GM21825 (cell line): ENCODE measurements around the gene MGMT.

Source experiments
- ATAC-seq: cut with Tn5 transposase; IDR thresholded peaks from one replicate; pipeline ENCODE4 v1.9.1; 2021; ENCODE audit warnings: mild to moderate bottlenecking, moderate library complexity; ENCODE audit not compliant: unreplicated experiment

Gene MGMT

DNA sequence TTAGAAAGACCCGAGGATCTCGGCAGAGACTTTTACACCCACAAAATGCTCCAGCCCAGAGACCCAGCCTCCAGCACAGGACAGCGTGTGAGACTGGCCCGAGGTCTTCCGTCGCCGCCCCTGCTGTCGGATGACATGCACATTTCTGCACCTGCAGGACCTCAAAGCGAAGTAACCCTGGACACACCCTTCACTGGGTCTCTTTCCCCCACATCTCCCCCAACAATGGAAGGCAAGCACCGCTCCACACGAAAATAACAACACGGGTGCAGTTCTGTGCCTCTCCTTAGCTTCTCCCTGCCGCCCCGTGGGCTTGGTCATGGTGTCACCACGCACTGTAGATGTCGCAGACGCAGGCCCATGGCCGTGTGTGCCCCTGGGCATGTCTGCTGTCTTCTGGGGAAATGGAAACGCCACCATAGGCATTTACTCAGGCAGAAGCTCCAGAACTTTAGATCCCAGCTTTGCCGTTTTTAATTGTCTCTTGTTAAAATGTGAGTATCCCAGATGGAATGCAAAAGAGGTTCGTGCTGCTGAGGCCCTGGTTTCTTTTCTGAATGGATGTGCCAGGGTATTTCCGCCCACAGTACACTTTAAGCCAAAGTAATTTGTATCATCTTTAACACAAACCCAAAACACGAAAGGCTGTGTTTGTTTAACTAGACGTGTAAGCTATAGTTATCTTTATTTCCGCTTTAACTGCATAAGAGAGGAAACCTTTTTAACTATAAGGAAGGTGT, 237.9 kb downstream of the MGMT start:
- no peak for ATAC-seq

DNA sequence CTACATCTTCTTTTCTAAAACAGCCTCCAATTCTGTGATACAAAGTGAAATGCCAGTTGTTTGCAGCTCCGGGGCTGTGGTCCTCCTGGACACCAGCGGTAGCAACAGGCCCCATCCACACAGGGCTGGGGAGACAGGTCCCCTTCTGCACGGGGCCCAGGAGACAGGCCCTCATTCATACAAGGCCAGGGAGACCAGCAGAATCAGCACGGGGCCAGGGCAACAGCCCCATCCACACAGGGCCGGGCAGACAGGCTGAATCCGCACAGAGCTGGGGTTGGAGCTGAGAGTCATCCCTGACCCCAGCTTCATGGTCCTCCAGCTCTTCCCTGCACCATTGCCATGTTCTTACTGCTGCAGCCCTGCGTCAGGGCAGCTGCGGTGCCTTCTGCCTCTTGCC, 238.6 kb downstream of the MGMT start:
- no peak for ATAC-seq

DNA sequence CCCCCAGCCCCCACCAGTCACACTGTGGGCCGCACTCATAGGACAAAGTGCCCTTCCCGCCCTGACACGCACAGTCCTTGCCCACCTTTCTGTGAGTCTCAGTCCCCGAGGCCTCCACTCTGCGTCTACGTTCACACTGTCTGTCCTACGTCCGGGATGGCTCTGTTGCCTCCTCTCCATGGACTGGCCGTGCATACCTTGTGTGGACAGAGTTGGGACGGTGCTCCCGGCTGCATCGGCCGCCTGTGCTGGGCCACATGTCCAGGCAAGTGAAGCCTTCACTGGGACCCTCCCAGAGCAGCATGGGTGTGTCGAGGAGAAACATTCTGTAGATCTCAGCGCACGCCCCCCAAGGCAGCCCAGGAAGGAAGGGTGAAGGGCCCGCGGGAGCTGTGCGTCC, 239.0 kb downstream of the MGMT start:
- ATAC-seq: no peak

DNA sequence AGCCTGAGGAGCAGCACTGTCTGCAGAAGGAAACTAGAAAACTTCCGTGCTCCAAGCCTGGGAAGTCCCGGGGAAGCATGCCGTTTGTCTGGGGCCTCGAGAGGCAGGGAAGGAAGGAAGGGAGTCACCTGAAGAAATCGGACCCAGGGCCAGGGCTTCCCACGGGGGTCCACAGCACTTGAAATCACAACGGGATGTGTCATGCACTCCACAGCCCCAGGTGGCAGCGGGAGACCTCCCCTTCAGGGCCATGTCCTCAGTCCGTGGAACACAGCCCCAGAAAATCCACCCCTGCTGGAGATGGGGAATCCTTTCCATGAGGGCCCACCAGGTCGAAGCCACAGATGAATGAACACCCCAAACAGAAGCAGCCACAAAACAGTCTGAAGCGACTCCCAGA, 239.5 kb downstream of the MGMT start:
- no peak for ATAC-seq

DNA sequence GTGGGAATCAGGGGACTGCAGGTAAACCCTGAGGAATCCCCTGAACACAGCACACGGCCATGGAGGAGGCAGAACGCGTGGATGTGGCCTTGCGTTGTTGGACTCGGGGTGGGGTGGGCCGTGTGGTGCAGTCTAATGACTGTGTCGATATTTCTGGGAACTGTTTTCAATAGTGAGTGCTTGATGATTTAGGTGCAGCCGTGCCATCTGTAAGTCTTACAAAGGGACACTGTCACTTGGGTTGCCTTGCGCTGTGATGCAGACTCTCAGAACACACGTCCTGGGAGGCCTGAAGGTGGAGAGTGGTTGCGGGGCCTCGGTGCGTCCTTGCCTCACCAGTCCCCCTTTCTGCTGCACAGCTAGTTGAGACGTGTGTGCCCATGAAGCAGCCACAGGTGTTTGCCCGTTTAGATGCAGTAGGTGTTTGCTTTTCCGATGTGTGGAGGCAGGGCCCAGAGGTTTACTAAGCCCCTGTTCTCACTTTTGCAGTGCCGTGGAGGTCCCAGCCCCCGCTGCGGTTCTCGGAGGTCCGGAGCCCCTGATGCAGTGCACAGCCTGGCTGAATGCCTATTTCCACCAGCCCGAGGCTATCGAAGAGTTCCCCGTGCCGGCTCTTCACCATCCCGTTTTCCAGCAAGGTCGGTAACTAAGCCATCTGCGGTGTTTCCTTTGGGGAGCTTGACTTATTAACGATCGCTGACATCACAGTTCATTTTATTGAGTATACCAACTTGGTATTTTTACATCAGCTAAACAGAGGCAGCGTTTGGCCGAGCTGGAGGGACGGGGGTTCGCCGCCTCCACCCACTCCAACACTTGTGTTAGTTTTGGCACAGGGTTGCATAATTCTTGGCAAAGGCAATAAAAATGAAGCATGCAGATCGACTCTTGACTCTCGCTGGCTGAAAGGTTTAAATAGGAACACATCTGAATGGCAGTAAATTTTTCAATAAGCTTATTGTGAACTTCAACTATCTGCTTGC, 240.7 kb downstream of the MGMT start:
- no peak for ATAC-seq

DNA sequence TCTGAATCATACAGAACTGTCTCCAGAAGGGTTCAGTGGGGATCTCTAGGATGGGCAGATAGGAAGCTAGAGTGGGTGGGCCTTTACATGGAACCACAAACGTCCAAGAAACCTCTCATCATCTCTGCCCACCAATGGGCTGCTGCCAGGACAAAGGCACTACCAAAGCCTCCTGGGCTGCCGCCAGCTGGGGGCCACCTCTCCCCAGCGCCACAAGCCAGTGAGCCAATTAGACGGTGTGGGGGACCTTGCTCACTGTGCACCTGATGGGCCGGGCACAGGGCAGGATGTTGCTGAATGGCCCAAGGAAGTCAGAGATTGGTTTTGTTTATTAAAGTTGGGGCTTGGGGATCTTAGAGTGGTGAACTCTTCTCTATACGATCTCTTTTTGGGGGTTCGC, 242.1 kb downstream of the MGMT start:
- ATAC-seq: no peak

DNA sequence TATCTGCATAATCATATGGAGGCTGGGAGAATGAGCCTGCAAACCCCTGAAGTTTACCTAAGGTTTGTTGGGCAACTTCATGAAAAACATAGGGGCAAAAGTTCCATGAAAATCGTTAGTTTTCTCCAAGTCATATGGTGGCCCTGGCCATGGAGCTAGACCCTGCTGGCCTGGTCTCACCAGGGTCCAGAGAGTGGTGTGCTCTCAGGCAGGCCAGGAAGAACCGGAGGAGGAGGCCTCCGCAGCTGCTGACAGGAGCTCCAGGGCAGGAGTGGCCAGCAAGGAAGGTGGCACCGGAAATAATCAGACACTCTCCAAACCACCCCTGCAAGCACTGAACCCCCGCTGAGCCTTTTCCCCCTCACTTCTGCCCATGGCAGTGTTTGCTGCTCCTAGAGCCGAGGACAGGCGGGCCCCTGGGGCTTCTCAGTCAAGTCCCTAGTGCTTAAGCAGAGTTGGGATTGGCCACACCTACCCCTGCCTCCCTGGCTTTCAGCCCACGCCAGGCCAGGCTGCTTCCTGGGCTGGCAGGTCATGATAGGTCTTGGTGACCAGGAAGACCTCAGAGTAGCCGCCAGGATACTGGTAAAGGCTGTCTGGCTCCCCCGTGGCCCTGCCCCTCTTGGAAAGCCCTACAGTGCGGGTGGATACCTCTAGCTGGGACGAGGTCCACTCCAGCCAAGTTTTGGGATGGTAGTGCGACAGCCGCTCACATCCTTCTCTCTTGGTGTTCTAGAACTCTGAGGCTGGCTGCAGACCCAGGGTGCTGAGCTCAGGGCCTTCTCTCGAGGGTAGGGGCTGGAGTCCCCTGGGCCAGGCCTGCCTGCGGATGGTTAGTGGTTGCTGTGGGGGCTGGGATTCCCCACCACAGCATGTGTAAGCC, 242.8 kb downstream of the MGMT start:
- no peak for ATAC-seq

DNA sequence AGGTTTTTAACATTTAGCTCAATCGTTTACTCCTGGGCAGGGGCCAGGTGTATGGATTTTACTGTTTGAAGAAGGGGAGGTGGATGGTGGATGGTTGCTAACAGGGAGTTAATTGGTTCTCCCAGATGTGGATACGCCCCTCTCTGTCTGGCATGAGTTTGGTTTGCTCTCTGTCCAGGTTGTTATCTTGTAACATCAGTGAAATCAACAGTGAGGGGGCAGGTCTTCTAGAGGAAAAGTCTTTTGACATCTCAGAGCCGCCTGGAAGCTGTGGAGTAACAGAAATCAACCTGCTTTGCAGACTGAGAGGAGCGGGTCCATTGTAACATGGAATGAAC, 243.4 kb downstream of the MGMT start:
- no peak for ATAC-seq

DNA sequence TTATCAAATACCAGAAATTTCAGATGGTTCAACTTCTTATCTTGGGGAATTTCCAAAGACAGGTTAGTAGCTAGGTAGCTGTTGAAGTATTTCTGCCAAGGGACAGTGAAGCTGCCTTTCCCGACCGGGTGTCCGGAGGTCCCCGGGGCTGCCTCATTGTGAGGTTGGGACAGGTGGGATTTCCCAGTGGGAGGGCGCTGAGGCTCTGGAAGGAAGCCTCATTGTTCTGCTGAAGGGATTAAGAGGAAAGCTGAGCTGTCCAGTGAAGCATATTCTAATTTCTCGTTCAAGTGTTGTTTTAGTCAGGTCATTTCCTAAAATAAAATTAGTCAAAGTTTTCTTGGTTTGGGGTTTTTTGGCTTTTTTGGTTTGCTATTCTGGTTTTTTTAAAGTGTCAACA, 244.2 kb downstream of the MGMT start:
- no peak for ATAC-seq

DNA sequence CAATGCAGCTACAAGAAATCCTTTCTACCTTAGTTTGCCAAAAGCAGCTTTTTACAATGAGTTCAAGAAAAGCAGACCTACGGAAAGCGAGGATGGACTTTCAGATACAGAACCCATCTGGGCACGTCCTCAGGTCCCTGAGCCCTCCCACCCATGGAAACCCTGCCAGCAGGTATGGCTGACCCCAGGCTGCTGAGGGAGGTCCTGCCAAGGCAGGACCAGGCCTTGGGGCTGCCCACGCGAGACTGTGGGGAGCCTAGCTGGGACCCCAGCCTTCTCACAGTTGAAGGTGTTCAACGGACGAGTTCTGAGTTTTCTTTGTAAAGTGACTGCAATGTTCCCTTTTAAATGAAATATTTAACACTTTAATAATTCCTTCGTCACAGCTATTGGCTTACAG, 245.0 kb downstream of the MGMT start:
- no peak for ATAC-seq

DNA sequence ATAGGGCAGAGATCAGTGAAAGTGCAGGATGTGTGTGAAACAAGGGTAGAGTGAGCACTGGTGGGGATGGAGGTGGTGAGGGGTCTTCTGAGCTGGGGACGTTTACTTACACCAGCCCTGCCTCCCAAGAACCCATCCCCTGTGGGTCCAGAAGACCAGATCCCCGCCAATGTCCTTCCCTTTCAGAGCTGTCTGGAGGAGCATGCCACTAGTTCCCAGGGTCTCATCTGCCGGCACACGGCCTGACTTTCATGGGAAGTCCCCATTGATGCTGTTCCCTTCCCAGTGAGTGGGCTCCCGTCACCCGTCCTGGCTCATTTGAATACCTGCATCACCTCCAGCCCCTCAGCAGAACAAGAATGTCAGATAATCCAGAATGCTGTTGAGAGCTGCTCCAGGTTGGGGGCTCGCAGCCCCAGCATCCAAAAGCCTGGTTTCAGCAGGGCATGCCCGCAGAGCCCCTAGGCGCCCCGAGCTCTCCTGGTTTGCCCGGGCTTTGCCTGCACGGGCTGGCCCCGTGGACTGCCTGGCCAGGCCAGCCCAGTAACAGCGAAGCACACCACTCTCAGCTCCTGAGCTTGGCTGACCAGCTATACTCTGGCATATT, 246.7 kb downstream of the MGMT start:
- ATAC-seq: no peak

DNA sequence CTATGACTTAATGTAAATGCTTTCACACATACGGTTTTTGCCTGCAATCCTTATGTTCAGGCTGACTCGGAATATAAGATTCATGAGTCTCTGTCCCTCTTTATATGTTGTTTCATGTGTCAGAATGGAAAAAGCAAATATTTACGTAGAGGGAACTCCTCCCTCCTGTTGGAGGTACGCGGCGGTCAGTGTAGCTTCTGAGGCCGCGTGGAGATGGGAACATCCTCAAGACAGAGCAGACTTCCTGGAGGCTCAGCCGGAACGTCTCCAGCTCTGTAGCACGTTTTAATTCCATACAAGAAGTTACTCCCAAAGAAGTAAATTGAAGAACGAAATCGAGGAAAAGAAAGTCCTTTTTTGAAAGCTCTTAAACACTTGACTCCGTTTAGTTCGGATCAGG, 248.8 kb downstream of the MGMT start:
- ATAC-seq: no peak

DNA sequence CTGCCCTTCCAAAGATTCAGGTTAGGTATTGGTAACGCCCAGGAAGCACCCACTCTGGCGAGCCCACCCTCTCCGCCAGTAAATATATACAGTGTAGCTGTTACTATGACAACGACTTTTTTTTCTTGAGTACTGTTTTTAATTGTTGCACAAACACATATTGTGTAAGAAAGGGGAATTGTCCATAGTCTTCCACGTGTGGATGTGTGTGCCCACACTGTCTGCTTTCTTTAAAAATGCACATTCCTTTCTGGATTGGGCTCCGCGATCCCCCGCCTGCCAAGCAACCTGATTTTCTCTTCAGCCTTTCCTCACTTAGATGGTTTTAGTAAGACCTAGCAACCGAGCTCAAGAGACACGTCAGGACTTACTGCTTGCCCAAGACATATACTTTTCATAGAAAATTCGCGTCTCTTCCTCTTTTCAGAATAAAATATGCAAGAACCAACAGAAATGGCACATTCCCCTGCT, 249.2 kb downstream of the MGMT start:
- no peak for ATAC-seq

DNA sequence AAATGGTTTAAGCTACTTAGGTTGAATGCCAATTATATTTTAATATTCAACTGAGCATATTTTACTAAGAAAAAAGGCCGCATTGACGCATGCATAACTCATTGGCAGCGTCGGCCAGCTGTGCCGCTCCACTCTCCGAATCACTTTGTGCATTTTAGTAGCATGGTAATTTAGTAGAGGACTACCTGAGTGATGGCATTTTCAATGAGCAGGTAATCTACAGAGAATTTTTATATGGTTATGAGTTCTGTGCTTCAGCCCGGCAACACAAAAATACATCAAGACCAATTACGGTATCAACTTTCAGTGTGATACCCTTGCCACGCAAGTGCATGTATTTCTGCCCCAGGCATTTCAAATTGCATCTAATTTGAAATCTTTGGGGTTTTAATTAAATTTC, 249.8 kb downstream of the MGMT start:
- ATAC-seq: no peak

DNA sequence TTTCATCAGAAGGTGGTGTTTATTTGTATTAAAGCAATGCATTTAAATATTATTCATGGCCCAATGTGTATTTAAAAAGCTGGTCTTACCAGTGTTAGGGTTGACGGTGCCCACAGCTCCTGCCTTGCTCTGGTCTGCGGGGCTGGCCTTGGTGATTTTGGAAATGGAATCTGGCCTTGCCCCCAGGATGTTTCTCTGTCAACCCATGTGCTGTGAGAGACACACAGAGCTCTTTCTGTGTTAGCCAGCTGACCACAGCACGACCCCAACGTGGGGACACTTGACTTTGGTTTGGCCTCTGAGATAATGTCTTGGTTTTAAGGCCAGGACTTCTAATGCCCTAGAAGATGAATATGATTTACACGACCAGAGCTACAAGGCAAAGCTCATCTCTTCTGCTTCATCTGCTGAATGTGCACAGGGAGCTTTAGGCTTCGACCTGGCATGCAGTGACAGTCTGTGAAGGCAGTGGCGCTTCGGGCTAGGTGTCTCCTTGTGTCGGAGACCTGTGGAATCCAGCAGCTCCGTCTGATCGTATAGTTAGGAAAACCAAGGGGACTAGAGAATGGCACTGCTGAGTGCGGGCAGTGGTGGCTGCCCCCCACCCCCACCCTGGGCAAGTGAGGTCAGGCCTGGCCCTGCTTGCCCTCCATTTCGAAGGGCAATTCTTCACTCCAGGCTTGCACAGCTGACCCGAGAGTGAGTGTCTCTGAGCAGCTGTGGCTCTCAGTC, 250.9 kb downstream of the MGMT start:
- ATAC-seq: no peak

DNA sequence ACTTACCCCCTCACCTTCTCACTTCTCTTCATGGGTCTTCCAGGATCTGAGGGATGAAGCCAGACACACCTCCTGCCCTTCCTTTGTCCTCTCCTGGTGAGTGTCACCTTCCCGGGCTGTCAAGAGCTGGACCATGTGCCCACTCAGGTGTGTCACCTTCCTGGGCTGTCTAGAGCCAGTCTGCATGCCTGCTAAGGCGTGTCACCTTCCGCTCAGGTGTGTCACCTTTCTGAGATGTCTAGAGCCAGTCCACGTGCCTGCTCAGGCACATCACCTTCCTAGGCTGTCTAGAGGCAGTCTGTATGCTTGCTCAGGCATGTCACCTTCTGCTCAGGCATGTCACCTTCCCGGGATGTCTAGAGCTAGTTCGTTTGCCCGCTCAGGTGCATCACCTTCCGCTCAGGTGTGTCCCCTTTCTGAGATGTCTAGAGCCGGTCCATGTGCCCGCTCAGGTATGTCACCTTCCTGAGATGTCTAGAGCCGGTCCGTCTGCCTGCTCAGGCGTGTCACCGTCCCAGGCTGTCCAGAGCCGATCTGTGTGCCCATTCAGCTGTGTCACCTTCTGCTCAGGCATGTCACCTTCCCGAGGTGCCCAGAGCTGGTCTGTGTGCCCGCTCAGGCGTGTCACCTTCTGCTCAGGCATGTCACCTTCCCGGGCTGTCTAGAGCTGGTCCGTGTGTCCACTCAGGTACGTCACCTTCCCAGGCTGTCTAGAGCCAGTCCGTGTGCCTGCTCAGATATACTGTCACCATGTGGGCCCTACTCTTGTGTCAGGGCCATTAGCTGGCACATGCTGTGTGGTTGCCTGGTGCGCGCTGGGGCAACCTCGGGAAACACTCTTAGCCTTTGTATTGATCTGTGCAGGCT, 251.7 kb downstream of the MGMT start:
- no peak for ATAC-seq

DNA sequence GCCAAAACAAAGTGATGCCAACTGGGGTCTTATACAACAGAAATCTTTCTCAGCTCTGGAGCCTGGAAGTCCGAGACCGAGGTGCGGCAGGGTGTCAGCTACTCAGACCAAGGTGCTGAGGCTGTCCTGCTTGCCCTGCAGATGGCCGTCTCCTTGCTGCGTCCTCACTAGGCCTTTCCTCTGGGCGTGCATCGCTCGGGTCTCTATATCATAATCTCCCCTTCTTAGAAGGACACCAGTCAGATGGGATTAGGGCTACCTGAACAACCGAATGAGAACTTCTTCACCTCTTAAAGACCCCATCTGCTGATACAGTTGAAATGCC, 252.3 kb downstream of the MGMT start:
- no peak for ATAC-seq

DNA sequence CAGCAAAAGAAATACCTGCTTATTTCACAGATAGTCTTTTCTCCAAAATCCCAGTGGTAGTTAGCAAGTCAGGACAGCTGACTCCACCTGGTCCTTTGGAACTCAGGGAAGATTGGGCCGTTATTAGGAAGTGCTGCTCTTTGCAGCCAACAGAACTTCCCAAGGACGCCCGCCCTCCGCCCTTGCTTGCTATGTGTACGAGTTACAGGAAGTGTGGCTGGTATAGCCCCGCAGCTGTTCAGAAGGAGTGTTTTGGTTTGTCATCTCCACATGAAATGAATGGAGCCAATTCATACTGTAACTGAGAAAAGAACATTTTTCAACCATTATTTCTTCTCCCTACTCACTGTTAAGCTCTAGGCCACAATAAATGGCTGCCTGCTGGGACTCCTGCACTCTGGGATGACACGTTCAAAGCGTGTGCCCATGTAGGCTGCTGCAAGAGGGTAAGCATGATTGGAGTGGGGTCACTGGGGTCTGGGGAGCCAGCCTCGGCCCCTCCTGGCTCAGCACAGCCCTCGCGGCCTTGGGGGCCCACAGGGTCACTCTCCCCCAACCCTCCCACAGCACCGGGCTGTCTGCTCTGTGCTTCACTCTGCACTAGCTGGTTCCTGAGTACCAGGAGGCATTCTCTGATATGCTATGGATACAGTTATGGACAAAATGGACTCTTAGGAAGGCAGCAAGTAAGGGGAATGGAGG, 253.0 kb downstream of the MGMT start:
- no peak for ATAC-seq

DNA sequence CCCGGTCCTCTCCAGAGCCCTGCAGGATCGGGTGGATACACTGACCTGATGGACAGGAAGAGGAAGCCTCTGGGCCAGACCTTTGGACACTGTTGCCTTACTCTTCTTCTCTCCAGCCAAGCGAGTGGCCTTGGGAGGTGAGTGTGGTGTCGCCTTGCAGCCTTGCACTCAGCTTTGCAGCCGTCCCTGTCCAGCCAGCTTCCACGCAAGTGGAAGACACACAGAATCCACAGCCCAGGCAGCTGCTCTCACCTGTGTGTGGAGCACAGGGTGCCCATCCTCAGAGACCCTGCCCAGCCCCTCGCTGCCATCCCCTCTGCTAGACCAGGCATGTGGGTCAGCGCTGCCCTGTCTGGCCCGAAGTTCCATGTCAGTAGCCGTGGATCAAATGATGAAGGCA, 258.0 kb downstream of the MGMT start:
- no peak for ATAC-seq
